HG03039 (cell line): ENCODE measurements around the gene TRABD2A.
"Not testable (repeated sequence)": the region's sequence is repeated elsewhere in the genome, so short reads cannot be mapped to it uniquely, and the experiment has no call there.

ENCODE experiments used
- ATAC-seq: cut with Tn5 transposase; IDR thresholded peaks from one replicate; pipeline ENCODE4 v1.9.1; 2021; ENCODE audit warnings: mild to moderate bottlenecking, moderate library complexity; ENCODE audit not compliant: unreplicated experiment

The TRABD2A gene

GRCh38 chr2:84785950-84786349 lies 94.9 kb downstream of the TRABD2A start:
- ATAC-seq, result no peak

- no peak for ATAC-seq
Measured at GRCh38 chr2:84782717-84783442, 98.0 kb downstream of the TRABD2A start.

- peak; percentile 89 for ATAC-seq
Measured at GRCh38 chr2:84781942-84782716, 98.8 kb downstream of the TRABD2A start.

GRCh38 chr2:84779781-84780180 lies 101.1 kb downstream of the TRABD2A start:
- ATAC-seq, result no peak

- no peak for ATAC-seq
Measured at GRCh38 chr2:84778911-84779690, 101.8 kb downstream of the TRABD2A start.

GRCh38 chr2:84776011-84776410 lies 104.9 kb downstream of the TRABD2A start:
- ATAC-seq, result no peak

- ATAC-seq, result not testable (repeated sequence)
Measured at GRCh38 chr2:84773562-84773961, 107.3 kb downstream of the TRABD2A start.
